Cerebellar cortex (tissue), 1 donor: ENCODE data around the gene TM4SF5.

Experiments
- DNase-seq: peaks from one replicate; pipeline ENCODE4 v3.0.0-alpha.2; 2015; ENCODE audit warnings: low spot score

TM4SF5 gene

GRCh38 chr17:4747847-4748246 lies 23.8 kb upstream of the TM4SF5 start:
- no peak for DNase-seq

- no peak for DNase-seq
These were observed 23.0 kb upstream of the TM4SF5 start for GRCh38 chr17:4748686-4749085.

GRCh38 chr17:4750606-4751005 lies 21.1 kb upstream of the TM4SF5 start:
- DNase-seq: no peak

GRCh38 chr17:4751932-4752331 lies 19.8 kb upstream of the TM4SF5 start:
- DNase-seq: no peak

GRCh38 chr17:4753392-4753791 lies 18.3 kb upstream of the TM4SF5 start:
- no peak for DNase-seq

- no peak for DNase-seq
These were observed 11.9 kb upstream of the TM4SF5 start for GRCh38 chr17:4759776-4760236.

- no peak for DNase-seq
These were observed 7.1 kb upstream of the TM4SF5 start for GRCh38 chr17:4764595-4764994.

- no peak for DNase-seq
These were observed 5.5 kb upstream of the TM4SF5 start for GRCh38 chr17:4766201-4766600.

- no peak for DNase-seq
These were observed 5.0 kb upstream of the TM4SF5 start for GRCh38 chr17:4766723-4767122.

GRCh38 chr17:4768298-4768697 lies 3.4 kb upstream of the TM4SF5 start:
- DNase-seq: no peak

GRCh38 chr17:4769628-4770027 lies 2.1 kb upstream of the TM4SF5 start:
- no peak for DNase-seq

- DNase-seq: no peak
These were observed 538 bp downstream of the TM4SF5 start for GRCh38 chr17:4772235-4772613.

- no peak for DNase-seq
These were observed 6.5 kb downstream of the TM4SF5 start for GRCh38 chr17:4777969-4778760.

- DNase-seq: no peak
These were observed 8.8 kb downstream of the TM4SF5 start for GRCh38 chr17:4780325-4780955.

GRCh38 chr17:4782652-4783051 lies 11.0 kb downstream of the TM4SF5 start:
- DNase-seq: no peak

GRCh38 chr17:4785311-4786105 lies 13.8 kb downstream of the TM4SF5 start:
- no peak for DNase-seq

- DNase-seq: no peak
These were observed 14.4 kb downstream of the TM4SF5 start, which contains the start of gene VMO1 for GRCh38 chr17:4786106-4786511. Gene VMO1, minus strand, starts transcription at chr17:4786364. Its CDS starts 12 bp downstream, at chr17:4786352.

GRCh38 chr17:4786516-4786915 lies 14.8 kb downstream of the TM4SF5 start:
- DNase-seq: peak; percentile 50

- DNase-seq: no peak
These were observed 16.6 kb downstream of the TM4SF5 start for GRCh38 chr17:4788159-4788806.

- no peak for DNase-seq
These were observed 17.4 kb downstream of the TM4SF5 start, which contains the start of gene GLTPD2 for GRCh38 chr17:4788807-4789700. Gene GLTPD2, plus strand, starts transcription at chr17:4788964. Its CDS starts 48 bp downstream, at chr17:4789012.

- DNase-seq: peak; percentile 36
These were observed 17.9 kb downstream of the TM4SF5 start for GRCh38 chr17:4789701-4789950.
